ENCODE results near the gene SCYL3.

The SCYL3 gene

DNA sequence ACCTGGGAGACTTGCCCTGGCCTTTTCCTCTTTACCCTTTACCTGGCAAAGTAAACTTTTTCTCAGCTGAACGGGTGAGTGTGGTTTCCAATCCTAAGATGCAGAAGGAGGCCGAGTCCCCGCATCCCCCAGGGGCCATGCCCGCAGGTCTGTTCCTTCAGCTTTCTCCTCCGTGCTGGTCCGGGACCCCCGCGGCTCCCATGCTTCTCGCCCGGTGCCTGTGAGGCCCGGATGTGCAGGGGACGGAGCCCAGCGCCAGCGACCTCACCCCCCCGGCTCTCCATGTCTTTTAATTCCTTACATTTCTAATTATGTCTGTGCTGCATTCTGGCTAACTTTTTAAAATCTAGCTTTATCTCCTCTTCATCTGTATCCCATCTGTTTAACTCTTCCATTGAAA is 21.5 kb upstream of the SCYL3 start:
- no peak overlapping the region for H3K4me3 ChIP-seq (ENCODE audit: low read length)
- no peak for TF ChIP-seq CTCF (conservative IDR thresholded peaks at IDR 0.05; ENCODE audit: low read length)
- no peak for DNase-seq (ENCODE audit: low read depth)

DNA sequence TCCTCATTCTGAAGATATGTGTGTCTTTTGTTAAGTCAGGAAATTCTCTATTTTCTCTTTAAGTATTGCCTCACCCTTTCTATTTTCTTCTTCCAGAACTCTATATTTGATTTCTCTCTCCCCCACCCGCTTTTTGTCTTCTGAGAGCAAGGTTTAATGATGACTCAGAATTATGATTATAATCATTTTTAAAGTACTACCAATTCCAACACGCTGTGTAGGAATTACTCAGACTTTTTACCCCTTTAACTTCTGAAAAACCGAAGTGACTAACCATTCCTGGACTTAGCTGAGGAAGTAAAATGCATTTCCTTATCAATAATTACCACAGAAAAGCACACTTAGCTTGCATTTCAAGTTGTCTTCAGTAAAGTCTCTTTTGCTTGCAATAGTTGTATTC is 20.8 kb upstream of the SCYL3 start:
- peak; percentile 11 for DNase-seq (ENCODE audit: low read depth)
- TF ChIP-seq CTCF (conservative IDR thresholded peaks at IDR 0.05; ENCODE audit: low read length) = no peak
- H3K4me3 ChIP-seq (ENCODE audit: low read length) = no peak overlapping the region

DNA sequence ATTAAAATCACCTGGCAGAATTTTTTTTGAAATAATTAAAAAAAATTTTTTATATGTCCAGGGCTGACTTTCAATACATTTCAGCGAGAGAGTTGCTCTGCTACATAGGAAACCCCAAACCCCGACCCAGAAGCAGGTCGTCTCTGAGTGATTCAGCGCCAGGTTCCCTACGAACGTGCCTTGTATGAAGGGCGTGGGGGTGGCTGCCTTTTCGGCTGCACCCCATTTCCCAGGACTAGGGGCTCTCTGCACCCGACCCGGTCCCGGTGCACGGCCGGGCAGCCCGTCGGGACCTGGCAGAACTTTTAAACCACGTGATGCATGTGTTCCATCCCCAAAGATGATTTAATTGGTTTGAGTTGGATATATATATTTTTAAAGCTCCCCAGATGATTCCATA is 15.8 kb upstream of the SCYL3 start:
- no peak overlapping the region for H3K4me3 ChIP-seq (ENCODE audit: low read length)
- no peak for DNase-seq (ENCODE audit: low read depth)
- TF ChIP-seq CTCF (conservative IDR thresholded peaks at IDR 0.05; ENCODE audit: low read length) = no peak

- peak; percentile 56 for DNase-seq (ENCODE audit: low read depth)
- TF ChIP-seq CTCF (conservative IDR thresholded peaks at IDR 0.05; ENCODE audit: low read length) = no peak
- H3K4me3 ChIP-seq (ENCODE audit: low read length) = no peak overlapping the region
Measured at GRCh38 chr1:169906938-169907337, 13.2 kb upstream of the SCYL3 start.

DNA sequence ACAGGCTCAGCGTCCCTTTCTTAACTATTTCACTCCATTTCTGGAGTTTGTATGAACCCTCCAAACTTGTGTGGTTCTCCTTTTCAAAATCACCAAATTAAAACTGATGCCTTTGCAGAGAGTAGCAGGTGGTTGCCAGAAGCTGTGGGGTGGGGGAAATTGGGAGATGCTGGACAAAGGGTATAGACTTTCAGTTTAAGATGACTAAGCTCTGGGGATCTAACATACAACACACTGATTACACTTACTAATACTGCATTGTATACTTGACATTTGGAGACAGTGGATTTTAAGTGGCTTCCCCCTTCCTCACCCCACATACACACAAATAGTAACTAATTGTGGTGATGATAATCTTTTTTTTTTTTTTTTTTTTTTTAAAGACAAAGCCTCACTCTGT is 11.1 kb upstream of the SCYL3 start:
- DNase-seq (ENCODE audit: low read depth) = no peak
- no peak overlapping the region for H3K4me3 ChIP-seq (ENCODE audit: low read length)
- TF ChIP-seq CTCF (conservative IDR thresholded peaks at IDR 0.05; ENCODE audit: low read length) = no peak

- no peak overlapping the region for H3K4me3 ChIP-seq (ENCODE audit: low read length)
- DNase-seq (ENCODE audit: low read depth) = no peak
- no peak for TF ChIP-seq CTCF (conservative IDR thresholded peaks at IDR 0.05; ENCODE audit: low read length)
Measured at GRCh38 chr1:169902751-169903150, 9.1 kb upstream of the SCYL3 start.

- H3K4me3 ChIP-seq (ENCODE audit: low read length) = no peak overlapping the region
- no peak for TF ChIP-seq CTCF (conservative IDR thresholded peaks at IDR 0.05; ENCODE audit: low read length)
Measured at GRCh38 chr1:169901115-169901514, 7.4 kb upstream of the SCYL3 start.

More at GRCh38 chr1:169901115-169901514, 7.4 kb upstream of the SCYL3 start:
- no peak for DNase-seq (ENCODE audit: low read depth)

All from AG10803 (cell line).